Measurements from ENCODE around the gene LILRB3.
"Not testable (repeated sequence)": the region's sequence is repeated elsewhere in the genome, so short reads cannot be mapped to it uniquely, and the experiment has no call there.

DNA sequence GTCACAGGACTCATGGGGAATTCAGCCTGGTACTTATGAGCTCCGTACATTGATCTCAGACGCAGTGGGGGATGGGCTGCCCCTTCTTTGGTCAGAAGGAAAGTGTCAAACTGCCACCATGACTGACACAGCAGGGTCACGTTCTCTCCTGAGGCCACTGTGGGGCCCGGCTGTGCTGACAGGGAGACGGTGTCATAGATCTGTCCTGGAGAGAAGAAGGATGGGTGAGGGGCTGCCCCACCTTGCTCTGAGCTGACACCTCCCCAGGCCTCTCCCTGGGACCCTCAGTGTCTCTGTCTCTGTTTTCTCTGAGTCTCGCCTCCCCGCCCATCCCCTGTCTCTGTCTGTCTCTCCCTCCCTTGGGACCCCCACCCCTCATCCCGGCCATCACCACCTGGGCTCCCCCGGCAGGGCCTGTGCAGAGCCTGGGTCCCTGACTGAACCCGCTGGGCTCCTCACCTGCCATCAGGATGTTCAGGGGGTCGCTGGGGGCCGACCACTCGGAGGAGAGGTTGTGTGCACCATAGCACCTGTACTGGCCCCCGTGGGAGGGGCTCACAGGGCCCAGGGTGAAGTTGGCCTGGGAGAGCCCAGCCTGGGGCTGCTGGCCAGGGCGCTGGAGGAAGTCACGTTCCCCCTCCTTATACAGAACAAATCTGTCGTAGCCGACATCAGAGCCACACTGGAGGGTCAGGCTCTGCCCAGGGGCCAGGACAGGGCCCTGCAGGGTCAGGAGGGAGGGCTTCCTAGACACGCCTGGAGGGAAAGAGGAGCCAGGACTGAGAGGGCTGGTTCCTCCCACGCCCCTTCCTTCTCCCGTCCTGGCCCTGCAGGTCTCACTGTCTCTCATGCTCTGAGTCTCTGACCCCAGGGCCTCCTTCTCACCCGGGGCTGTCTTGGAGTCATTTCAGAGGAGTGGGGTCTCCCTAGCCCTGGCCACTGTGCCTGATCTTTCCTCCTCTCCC is 17.8 kb upstream of the LILRB3 start:
- not testable (repeated sequence) for TF ChIP-seq POLR2A, CTCF (IDR thresholded peaks at IDR 0.05)

Data from heart left ventricle (tissue), 13 donors.